Stimulated activated CD8-positive, alpha-beta memory T cell treated with anti-CD3 and anti-CD28 coated beads, Interleukin-7, amount 100 ng/mL, for 48 hours (primary cell): ENCODE measurements around the gene AGTPBP1.
"Not testable (repeated sequence)": the region's sequence is repeated elsewhere in the genome, so short reads cannot be mapped to it uniquely, and the experiment has no call there.

ENCODE experiments used
- DNase-seq, 2 donors: peaks; one replicate each; pipeline ENCODE4 v3.0.0-alpha.2; 2020; ENCODE audit warnings: low read depth in 1 of 2; ENCODE audit errors: extremely low read depth in 1 of 2

AGTPBP1 gene

GRCh38 chr9:85631809-85632208 lies 109.9 kb downstream of the AGTPBP1 start:
- DNase-seq: no peak

DNA sequence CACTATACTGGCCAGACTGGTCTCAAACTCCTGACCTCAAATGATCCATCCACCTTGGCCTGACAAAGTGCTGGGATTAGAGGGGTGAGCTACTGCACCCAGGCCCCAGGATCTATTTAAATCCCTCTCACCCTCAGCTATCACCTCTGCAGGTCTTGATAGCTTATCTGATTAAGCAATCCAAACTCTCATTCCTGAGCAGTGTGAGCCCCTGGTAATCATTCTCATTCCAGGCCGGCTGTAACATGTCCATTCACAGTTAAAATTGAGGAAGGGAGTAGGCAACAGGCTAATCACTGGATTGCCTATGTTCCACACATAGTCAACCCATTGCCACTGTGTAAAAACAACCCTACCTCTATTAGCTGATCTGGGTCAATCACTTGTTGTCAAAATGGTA lies 111.1 kb downstream of the AGTPBP1 start:
- DNase-seq: no peak

DNA sequence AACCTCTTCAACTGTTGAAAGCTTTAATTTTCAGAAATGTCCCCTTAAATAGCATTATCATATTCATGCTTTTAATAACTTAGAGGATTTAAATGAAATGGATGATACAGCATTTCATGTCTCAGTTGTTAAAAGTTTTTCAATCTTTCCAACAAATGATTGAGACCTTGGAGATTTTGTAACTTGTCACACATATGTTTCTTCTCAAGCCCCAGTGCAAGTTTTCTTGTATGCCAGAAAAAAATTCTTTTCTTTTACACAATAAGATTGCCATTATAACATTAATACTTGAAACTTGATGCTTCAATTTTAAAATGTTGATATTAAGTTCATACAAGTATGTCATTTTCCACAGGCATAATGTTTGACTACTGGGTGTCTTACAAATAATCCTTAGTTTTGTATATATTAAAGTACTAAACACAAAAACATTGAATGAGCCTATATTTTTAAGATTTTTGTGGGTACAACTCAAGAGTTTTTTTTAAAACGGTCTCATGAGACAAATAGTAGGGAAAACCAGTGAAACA lies 124.5 kb downstream of the AGTPBP1 start:
- no peak for DNase-seq

DNA sequence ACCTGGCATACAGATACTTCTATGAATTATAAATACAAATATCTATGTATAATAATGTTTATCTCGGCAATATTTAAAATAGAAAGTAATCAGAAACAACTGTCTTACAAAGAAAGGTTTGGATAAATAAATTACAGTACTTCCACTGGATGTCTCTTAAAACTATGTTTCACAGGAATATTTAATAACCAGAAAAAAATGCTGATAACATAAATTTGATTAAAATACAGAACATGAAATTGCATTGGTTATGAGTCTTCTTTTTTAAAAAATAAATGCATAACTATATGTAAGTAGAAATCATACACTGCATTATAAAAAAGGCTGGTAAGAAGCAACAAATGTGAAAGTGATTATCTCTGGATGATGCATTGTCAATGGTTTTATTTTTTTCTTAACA lies 126.0 kb downstream of the AGTPBP1 start:
- no peak for DNase-seq

DNA sequence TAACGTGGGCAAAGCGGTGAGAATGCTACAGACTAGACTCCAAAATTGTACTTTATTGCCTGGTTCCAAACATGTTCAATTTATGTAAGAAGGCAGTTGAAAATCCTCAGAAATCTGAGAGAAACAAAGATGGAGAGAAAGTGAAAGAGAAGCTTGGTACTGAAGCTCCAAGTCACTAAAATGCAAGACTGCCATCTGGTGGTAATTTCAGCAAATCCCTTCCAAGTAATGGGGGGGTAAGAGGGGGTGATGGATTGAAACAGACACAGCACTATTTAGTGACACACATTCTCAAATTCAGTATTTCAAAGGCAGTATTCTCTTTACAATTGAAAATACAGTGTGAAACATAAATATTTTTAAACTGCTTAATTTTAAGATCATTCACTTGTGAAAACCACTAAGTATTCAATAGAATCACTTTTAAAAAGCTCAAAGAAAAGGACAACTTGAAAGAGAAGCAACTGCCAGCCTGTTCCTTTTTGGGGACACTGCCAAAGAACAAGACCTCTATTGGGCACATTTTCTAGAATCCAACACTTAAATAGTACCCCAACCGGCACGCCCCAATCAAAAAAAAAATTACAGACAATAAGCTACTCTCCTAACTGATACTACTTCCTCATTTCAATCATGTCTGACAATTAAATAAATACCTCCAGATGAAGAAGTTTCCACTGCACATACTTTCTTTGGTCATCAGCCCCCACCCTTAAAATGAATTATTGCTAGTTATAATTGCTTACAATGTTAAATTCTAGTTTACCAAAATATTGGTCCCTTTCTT lies 131.5 kb downstream of the AGTPBP1 start:
- DNase-seq: no peak

DNA sequence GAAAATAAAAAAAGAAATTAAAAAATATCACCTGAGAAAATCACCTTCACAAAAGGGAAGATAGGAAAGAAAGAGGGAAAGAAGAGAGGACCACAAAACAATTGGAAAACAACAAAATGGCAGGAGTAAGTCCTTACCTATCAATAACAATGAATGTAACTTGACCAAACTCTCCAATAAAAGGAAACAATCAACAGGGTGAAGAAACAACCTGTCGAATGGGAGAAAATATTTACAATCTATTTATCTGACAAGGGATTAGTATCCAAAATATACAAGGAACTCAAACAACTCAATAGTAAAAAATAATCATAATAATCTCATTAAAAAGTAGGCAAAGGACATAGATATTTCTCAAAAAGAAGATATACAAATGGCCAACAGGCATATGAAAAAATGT lies 135.8 kb downstream of the AGTPBP1 start:
- DNase-seq: no peak

DNA sequence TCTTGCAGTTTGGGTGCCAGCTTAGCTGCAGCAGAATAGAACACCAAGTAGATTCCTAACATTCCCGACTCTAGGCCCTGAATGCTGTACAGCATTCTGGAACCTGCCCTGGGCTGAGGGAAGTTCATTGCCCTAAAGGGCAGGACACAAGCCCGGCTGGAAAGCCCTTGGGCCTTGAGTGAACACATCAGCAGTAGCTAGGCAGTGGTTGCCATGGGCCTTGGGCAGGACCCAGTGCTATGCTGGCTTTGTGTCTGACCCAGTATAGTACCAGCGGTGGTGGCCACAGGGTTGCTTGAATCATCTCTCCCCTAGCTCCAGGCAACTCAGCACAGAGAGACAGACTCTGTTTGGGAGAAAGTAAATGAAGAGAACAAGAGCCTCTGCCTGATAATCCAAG lies 137.8 kb downstream of the AGTPBP1 start:
- no peak for DNase-seq

- no peak for DNase-seq
Measured at GRCh38 chr9:85602742-85603141, 139.0 kb downstream of the AGTPBP1 start.

DNA sequence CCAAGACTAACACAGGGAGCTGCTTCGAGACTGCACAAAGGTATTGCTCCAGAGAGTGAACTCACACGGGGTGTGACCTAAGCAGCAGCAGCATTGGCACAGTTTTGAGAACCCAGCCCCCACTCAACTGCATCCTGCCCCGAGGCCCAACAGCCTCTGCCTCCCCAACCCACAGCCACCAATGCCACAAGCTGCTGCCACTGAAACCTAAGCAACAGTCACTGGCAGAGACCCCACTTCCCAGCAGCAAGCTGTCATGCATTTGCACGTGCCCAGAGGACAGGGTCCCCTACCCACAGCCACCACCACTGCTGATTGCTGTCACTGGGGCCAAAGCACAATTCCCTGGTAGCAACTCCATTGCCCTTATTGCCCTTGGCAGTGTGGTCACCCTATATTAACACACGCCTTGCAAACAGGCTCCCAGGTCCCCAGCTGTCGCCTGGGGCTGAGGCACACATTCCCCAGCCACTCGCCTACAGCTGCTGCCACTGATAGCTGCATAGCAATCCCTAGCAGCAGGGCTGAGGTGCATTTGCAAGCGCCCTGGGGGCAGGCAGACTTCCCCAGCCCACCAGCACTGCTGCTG lies 141.0 kb downstream of the AGTPBP1 start:
- peak in 1 of 2 donors; percentile 37 for DNase-seq

DNA sequence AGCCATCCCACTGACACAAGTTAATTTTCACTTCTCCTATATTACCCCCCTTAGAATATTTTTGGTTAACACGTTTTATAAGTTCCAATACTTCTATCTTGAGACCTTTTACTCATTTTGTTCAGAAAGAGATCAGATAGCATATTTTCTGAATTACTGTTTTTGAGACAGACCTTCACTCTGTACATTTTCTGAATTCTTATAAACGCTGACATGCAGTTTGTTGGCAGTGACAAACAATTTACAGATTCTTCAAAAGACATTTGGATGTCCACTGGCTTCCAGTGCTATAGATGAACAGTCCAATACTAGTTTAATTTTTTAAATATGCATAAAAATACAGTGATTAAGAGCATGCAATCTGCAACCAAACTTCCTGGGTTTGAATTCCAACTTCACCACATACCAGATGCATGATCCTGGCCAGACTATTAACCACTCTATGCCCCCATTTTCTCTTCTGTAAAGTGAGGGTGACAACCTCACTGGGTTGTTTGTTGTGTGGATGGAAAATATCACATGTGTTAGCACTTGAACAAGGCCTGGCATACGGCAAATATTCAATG lies 142.1 kb downstream of the AGTPBP1 start:
- no peak for DNase-seq

DNA sequence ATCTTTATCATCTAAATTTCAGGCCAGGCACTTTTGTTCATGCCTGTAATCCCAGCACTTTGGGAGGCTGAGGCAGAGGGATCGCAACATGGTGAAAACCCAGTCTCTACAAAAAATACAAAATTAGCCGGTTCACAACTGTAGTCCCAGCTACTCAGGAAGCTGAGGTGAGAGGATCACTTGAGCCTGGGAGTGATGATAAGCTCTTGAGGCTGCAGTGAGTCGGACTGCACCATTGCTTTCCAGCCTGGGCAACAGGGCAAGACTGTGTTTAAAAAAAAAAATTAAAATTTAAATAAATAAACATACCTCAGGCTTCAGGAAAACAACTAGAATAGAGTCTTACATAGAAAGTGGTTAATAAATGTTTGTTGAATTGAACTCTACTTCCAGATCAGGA lies 147.4 kb downstream of the AGTPBP1 start:
- no peak for DNase-seq

DNA sequence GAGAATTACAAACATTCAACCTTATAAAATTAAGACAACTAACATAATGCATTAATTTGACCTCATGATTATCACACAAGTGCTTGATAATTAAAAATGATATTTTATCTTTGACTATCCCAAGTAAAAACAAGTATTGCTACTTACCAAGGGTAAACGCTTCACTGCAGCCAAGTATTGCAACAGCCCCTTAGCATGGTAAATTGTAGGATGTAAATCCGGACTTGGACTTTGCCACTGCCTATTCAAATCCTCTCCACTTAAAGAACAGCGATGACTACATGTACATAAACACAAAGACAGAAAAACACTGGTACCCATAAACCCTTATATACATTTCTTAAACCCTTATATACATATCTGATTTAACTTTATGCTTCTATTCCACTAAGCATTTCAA lies 155.1 kb downstream of the AGTPBP1 start:
- no peak for DNase-seq

- DNase-seq: no peak
Measured at GRCh38 chr9:85577353-85577952, 164.3 kb downstream of the AGTPBP1 start.

- DNase-seq: no peak
Measured at GRCh38 chr9:85575868-85576267, 165.9 kb downstream of the AGTPBP1 start.

- DNase-seq: not testable (repeated sequence)
Measured at GRCh38 chr9:85573546-85573945, 168.2 kb downstream of the AGTPBP1 start.

- DNase-seq: not testable (repeated sequence)
Measured at GRCh38 chr9:85572917-85573316, 168.8 kb downstream of the AGTPBP1 start.

DNA sequence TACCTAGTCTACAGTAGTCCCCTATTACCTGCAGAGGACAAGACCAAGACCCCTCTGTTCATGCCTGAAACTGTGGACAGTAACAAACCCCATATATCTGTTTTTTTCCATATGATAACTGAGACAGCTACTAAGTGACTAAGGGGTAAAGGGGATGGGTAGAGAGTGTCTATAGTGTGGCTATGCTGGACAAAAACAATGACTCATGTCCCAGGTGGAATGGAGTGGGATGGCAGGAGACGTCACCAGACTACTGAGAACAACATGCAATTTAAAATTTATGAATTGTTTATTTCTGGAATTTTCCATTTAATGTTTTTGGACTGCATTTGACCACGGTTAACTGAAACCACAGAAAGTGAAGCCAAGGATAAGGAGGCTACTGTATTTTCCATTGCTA lies 171.8 kb downstream of the AGTPBP1 start:
- DNase-seq: no peak

- DNase-seq: no peak
Measured at GRCh38 chr9:85559526-85559925, 182.2 kb downstream of the AGTPBP1 start.

DNA sequence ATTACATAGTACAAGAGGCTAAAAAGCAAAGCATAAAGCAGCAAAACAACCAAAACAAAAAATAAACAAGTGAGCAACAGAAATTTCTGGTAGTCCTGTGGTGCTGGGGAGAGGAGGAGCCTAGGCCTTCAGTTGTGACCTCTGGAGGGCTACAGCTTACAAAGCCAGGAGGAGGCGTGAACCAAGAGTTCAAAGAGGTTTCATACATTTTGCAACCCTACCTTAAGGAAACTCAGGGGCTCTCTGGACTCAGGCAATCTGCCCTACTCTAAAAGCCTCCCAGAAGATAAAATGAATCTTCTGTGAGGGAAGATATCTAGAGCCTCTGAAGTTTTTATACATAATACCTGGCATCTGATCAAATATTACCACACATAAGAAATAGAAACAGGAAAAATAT lies 187.4 kb downstream of the AGTPBP1 start:
- DNase-seq: no peak

DNA sequence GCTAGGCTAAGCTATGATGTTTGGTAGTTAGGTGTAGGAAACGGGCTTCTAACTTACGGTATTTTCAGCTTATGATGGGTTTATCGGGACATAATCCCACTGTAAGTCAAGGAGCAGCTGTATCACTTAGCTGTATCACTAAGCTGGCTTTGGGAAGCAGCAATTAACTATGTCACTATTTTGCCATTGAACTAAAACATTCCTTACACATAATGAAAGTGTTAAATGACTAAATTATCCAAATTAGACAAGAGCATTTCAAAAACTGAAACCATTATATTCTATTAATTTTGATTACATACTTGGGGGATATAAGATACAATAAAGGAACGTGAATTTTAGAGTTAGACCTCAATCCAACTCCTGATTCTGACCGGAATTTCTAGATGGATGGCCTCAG lies 188.3 kb downstream of the AGTPBP1 start:
- no peak for DNase-seq

- DNase-seq: no peak
Measured at GRCh38 chr9:85547599-85547998, 194.2 kb downstream of the AGTPBP1 start.

- no peak for DNase-seq
Measured at GRCh38 chr9:85543196-85543595, 198.6 kb downstream of the AGTPBP1 start.
